WTC11 (cell line): ENCODE results near the gene LEF1. TPM values are rescaled to one million over a fixed set of nuclear protein-coding genes. Genes with fewer than 3 reads are reported as not detected.

ENCODE experiments used
- ATAC-seq: fragments of 200-7000 bp; cut with Tn5 transposase; 2 replicates; pipeline ENCODE4 v1.10.0; 2021; ENCODE audit warnings: mild to moderate bottlenecking, moderate library complexity
- CTCF ChIA-PET: fragments of 300-600 bp; sonication (Branson Sonifier 250); formaldehyde crosslinking; loops from one replicate; lab custom pipeline; 2021; ENCODE audit warnings: antibody characterized with exemption; lab: Charles Lee
- POLR2A ChIA-PET: fragments of 350-600 bp; sonication (Branson Sonifier 250); formaldehyde crosslinking; loops from one replicate; lab custom pipeline; 2021; ENCODE audit warnings: antibody characterized with exemption; lab: Charles Lee
- DNase-seq: peaks from one replicate; pipeline ENCODE4 v3.0.0; 2021; ENCODE audit warnings: low spot score
- H3K27ac Mint-ChIP-seq: 2 replicates; pipeline ENCODE4 v1.8.0; 2021; ENCODE audit warnings: mixed read lengths
- H3K27me3 Mint-ChIP-seq: 2 replicates; pipeline ENCODE4 v1.8.0; 2021; ENCODE audit warnings: low read depth, mild to moderate bottlenecking, moderate library complexity, mixed read lengths
- H3K36me3 Mint-ChIP-seq: 2 replicates; pipeline ENCODE4 v1.8.0; 2021; ENCODE audit warnings: mixed read lengths
- H3K4me1 Mint-ChIP-seq: 2 replicates; pipeline ENCODE4 v1.8.0; 2022; ENCODE audit warnings: mixed read lengths
- H3K4me3 Mint-ChIP-seq: 2 replicates; pipeline ENCODE4 v1.8.0; 2021; ENCODE audit warnings: mild to moderate bottlenecking, moderate library complexity, mixed read lengths
- H3K9me3 Mint-ChIP-seq: 2 replicates; pipeline ENCODE4 v1.8.0; 2021; ENCODE audit warnings: mixed read lengths
- AFF4 ChIP-seq: sonication (generic); formaldehyde crosslinking; IDR thresholded peaks from 2 replicates; pipeline ENCODE4 v1.8.1; 2023; ENCODE audit warnings: mild to moderate bottlenecking, missing genetic modification reagents, borderline replicate concordance
- E2F1 ChIP-seq: sonication (generic); formaldehyde crosslinking; IDR thresholded peaks from 2 replicates; pipeline ENCODE4 v1.8.0; 2022; ENCODE audit warnings: mild to moderate bottlenecking, missing genetic modification reagents
- E2F5 ChIP-seq: sonication (generic); formaldehyde crosslinking; IDR thresholded peaks from 2 replicates; pipeline ENCODE4 v1.8.1; 2022; ENCODE audit warnings: mild to moderate bottlenecking, moderate library complexity, missing genetic modification reagents
- ELF4 ChIP-seq: sonication (generic); formaldehyde crosslinking; IDR thresholded peaks from 2 replicates; pipeline ENCODE4 v1.8.1; 2022; ENCODE audit warnings: low read depth, mild to moderate bottlenecking, moderate library complexity, missing genetic modification reagents
- ETV6 ChIP-seq: sonication (generic); formaldehyde crosslinking; IDR thresholded peaks from 2 replicates; pipeline ENCODE4 v1.8.1; 2022; ENCODE audit warnings: mild to moderate bottlenecking, missing genetic modification reagents
- IRF1 ChIP-seq: sonication (generic); formaldehyde crosslinking; IDR thresholded peaks from 2 replicates; pipeline ENCODE4 v1.8.0; 2023; ENCODE audit warnings: missing genetic modification reagents
- IRF2 ChIP-seq: sonication (generic); formaldehyde crosslinking; IDR thresholded peaks from 2 replicates; pipeline ENCODE4 v1.8.0; 2022; ENCODE audit warnings: low read depth, missing genetic modification reagents, borderline replicate concordance
- JUN ChIP-seq: sonication (generic); formaldehyde crosslinking; IDR thresholded peaks from 2 replicates; pipeline ENCODE4 v1.8.0; 2023; ENCODE audit warnings: mild to moderate bottlenecking, missing genetic modification reagents
- MAX ChIP-seq: sonication (generic); formaldehyde crosslinking; IDR thresholded peaks from 2 replicates; pipeline ENCODE4 v1.8.0; 2022; ENCODE audit warnings: mild to moderate bottlenecking, missing genetic modification reagents
- MLX ChIP-seq: sonication (generic); formaldehyde crosslinking; IDR thresholded peaks from 2 replicates; pipeline ENCODE4 v1.8.1; 2023; ENCODE audit warnings: mild to moderate bottlenecking, missing genetic modification reagents, moderate library complexity
- MXD4 ChIP-seq: fragments of 250-450 bp; sonication (Bioruptor Pico); IDR thresholded peaks from 2 replicates; pipeline ENCODE4 v1.8.0; 2021; ENCODE audit warnings: mild to moderate bottlenecking, moderate library complexity, borderline replicate concordance
- NFYB ChIP-seq: sonication (generic); formaldehyde crosslinking; conservative IDR thresholded peaks from 2 replicates; pipeline ENCODE4 v1.8.0; 2022; ENCODE audit warnings: low read depth, missing genetic modification reagents
- NR1H2 ChIP-seq: sonication (generic); formaldehyde crosslinking; IDR thresholded peaks from 2 replicates; pipeline ENCODE4 v1.9.0; 2021; ENCODE audit warnings: mild to moderate bottlenecking, moderate library complexity, missing genetic modification reagents
- NR2C2 ChIP-seq: sonication (generic); formaldehyde crosslinking; IDR thresholded peaks from 2 replicates; pipeline ENCODE4 v1.8.0; 2022; ENCODE audit warnings: mild to moderate bottlenecking, missing genetic modification reagents
- OVOL2 ChIP-seq: fragments of 250-450 bp; sonication (Bioruptor Pico); IDR thresholded peaks from 2 replicates; pipeline ENCODE4 v1.9.0; 2021; ENCODE audit warnings: mild to moderate bottlenecking, borderline replicate concordance
- SMAD3 ChIP-seq: sonication (generic); formaldehyde crosslinking; IDR thresholded peaks from 2 replicates; pipeline ENCODE4 v1.8.0; 2022; ENCODE audit warnings: missing genetic modification reagents, mild to moderate bottlenecking, borderline replicate concordance
- SP1 ChIP-seq: sonication (generic); formaldehyde crosslinking; conservative IDR thresholded peaks from 2 replicates; pipeline ENCODE4 v1.8.1; 2022; ENCODE audit warnings: missing genetic modification reagents
- TCF7 ChIP-seq: sonication (generic); formaldehyde crosslinking; IDR thresholded peaks from 2 replicates; pipeline ENCODE4 v1.8.0; 2022; ENCODE audit warnings: mild to moderate bottlenecking, low read depth, missing genetic modification reagents, moderate library complexity
- USF1 ChIP-seq: sonication (generic); formaldehyde crosslinking; IDR thresholded peaks from 2 replicates; pipeline ENCODE4 v1.8.0; 2022; ENCODE audit warnings: mild to moderate bottlenecking, missing genetic modification reagents
- USF2 ChIP-seq: sonication (generic); formaldehyde crosslinking; IDR thresholded peaks from 2 replicates; pipeline ENCODE4 v1.8.1; 2023; ENCODE audit warnings: mild to moderate bottlenecking, missing genetic modification reagents, moderate library complexity
- ZBTB21 ChIP-seq: sonication (generic); formaldehyde crosslinking; IDR thresholded peaks from 2 replicates; pipeline ENCODE4 v1.8.1; 2023; ENCODE audit warnings: mild to moderate bottlenecking, missing genetic modification reagents, borderline replicate concordance
- ZNF138 ChIP-seq: sonication (generic); formaldehyde crosslinking; conservative IDR thresholded peaks from 2 replicates; pipeline ENCODE4 v1.8.1; 2022; ENCODE audit warnings: mild to moderate bottlenecking, moderate library complexity, missing genetic modification reagents
- ZNF416 ChIP-seq: fragments of 250-450 bp; sonication (Bioruptor Pico); IDR thresholded peaks from 2 replicates; pipeline ENCODE4 v1.9.0; 2021; ENCODE audit warnings: mild to moderate bottlenecking, inconsistent platforms
- ZNF532 ChIP-seq: fragments of 250-450 bp; sonication (Bioruptor Pico); IDR thresholded peaks from 2 replicates; pipeline ENCODE4 v1.9.0; 2021; ENCODE audit warnings: mild to moderate bottlenecking, borderline replicate concordance
- total RNA-seq: library from RNA; stranded (reverse); gene quantifications from 3 replicates; pipeline ENCODE4 v1.2.3, GENCODE V29; 2021

LEF1 gene
- total RNA-seq, 1 experiment from 2014 or later, result 1.3 TPM

- TF ChIP-seq SMAD3 (CRISPR knock-in tag) (no peak), ELF4 (CRISPR knock-in tag) (no peak), ZNF138 (CRISPR knock-in tag) (no peak), ZNF416 (CRISPR knock-in tag) (no peak), E2F5 (no peak), OVOL2 (CRISPR knock-in tag) (no peak), NR2C2 (no peak), SP1 (CRISPR knock-in tag) (no peak), TCF7 (CRISPR knock-in tag) (no peak)
Observed at GRCh38 chr4:108126806-108127205, 41.9 kb downstream of the LEF1 start (continued).

- no peak overlapping the region for H3K4me3 Mint-ChIP-seq
- ChIA-PET CTCF (no interaction called here), POLR2A (no interaction called here)
- ATAC-seq, result no peak
- H3K4me1 Mint-ChIP-seq, result peaks cover 18% of the 10 kb centered on the region
- H3K27me3 Mint-ChIP-seq, result no peaks in the 10 kb centered on the region
- no peaks in the 10 kb centered on the region for H3K9me3 Mint-ChIP-seq
- no peak for DNase-seq
- H3K36me3 Mint-ChIP-seq, result no peaks in the 10 kb centered on the region
- H3K27ac Mint-ChIP-seq, result no peak overlapping the region
- no peak for TF ChIP-seq NFYB
- no peak for TF ChIP-seq USF1
- TF ChIP-seq SP1 (CRISPR knock-in tag), result no peak
- no peak for TF ChIP-seq IRF2 (CRISPR knock-in tag)
- TF ChIP-seq TCF7 (CRISPR knock-in tag), result no peak
- TF ChIP-seq MXD4 (CRISPR knock-in tag), result no peak
- TF ChIP-seq JUN (CRISPR knock-in tag), result no peak
- no peak for TF ChIP-seq ZBTB21 (CRISPR knock-in tag)
- no peak for TF ChIP-seq AFF4 (CRISPR knock-in tag)
- TF ChIP-seq E2F1, result no peak
- no peak for TF ChIP-seq IRF1 (CRISPR knock-in tag)
- TF ChIP-seq MLX, result no peak
- no peak for TF ChIP-seq ZNF532 (CRISPR knock-in tag)
- no peak for TF ChIP-seq MAX
- TF ChIP-seq USF2, result no peak
- TF ChIP-seq ETV6 (CRISPR knock-in tag), result no peak
- no peak for TF ChIP-seq NR1H2
Observed at GRCh38 chr4:108120789-108121188, 47.9 kb downstream of the LEF1 start.
